SK-N-SH (cell line): ENCODE measurements around the gene MLLT10. TPM values are rescaled to one million over a fixed set of nuclear protein-coding genes. Genes with fewer than 3 reads are reported as not detected.
A peak's percentile ranks its signal among the peaks of the same experiment; 100 is the strongest.
"Not testable (repeated sequence)": the region's sequence is repeated elsewhere in the genome, so short reads cannot be mapped to it uniquely, and the experiment has no call there.

Source experiments
- CTCF ChIA-PET: fragments of 300-600, 350-600 bp; formaldehyde crosslinking; extraction: SDS; loops from one replicate; lab custom pipeline; 2021; lab: Yijun Ruan, JAX
- POLR2A ChIA-PET: fragments of 350-600 bp; sonication (Branson Sonifier 250); formaldehyde crosslinking; extraction: SDS; loops from one replicate; lab custom pipeline; 2020; ENCODE audit warnings: antibody characterized with exemption, inconsistent platforms; lab: Yijun Ruan, JAX
- DNase-seq: peaks from one replicate; pipeline ENCODE4 v3.0.0; 2012
- H2AFZ ChIP-seq: fragments of 200-600 bp; sonication (generic); 2 replicates; pipeline ENCODE4 v1.8.1; 2016; ENCODE audit warnings: antibody characterized with exemption, mild to moderate bottlenecking, low read depth
- H3F3A ChIP-seq: fragments of 200-600 bp; sonication (generic); replicated peaks from 2 replicates; pipeline ENCODE3; 2016; ENCODE audit warnings: antibody characterized with exemption, mild to moderate bottlenecking; ENCODE audit not compliant: insufficient read depth
- H3K27ac ChIP-seq, 2 experiments: fragments of 200-500 bp in 1 of 2; fragments of 200-600 bp in 1 of 2; sonication (Bioruptor generic) in 1 of 2; sonication (generic), shearing (Covaris generic) in 1 of 2; 2 replicates each; pipeline versions ENCODE4 v1.5.1 to v1.6.1; 2014 to 2016; ENCODE audit warnings: low read depth in 2 of 2, inconsistent platforms in 1 of 2, low read length in 1 of 2, mild to moderate bottlenecking in 1 of 2, mixed read lengths in 1 of 2
- H3K27me3 ChIP-seq: fragments of 200-600 bp; sonication (generic), shearing (Covaris generic); 2 replicates; pipeline ENCODE4 v1.6.1; 2016; ENCODE audit warnings: mixed run types; ENCODE audit not compliant: insufficient read depth
- H3K36me3 ChIP-seq, 2 experiments: fragments of 200-500 bp in 1 of 2; fragments of 200-600 bp in 1 of 2; sonication (Bioruptor generic) in 1 of 2; sonication (generic) in 1 of 2; replicated peaks in 1 of 2; 2 replicates each; pipeline versions ENCODE3 to v1.5.1; 2014 to 2016; ENCODE audit warnings: low read length in 1 of 2, mild to moderate bottlenecking in 1 of 2; ENCODE audit not compliant: insufficient read depth in 2 of 2, control insufficient read depth in 1 of 2
- H3K4me1 ChIP-seq, 2 experiments: fragments of 200-500 bp in 1 of 2; fragments of 200-600 bp in 1 of 2; sonication (Bioruptor generic) in 1 of 2; sonication (generic), shearing (Covaris generic) in 1 of 2; 2 replicates each; pipeline versions ENCODE4 v1.5.1 to v1.6.1; 2014 to 2016; ENCODE audit warnings: low read depth in 1 of 2, low read length in 1 of 2, mixed run types in 1 of 2; ENCODE audit not compliant: insufficient read depth in 2 of 2, control insufficient read depth in 1 of 2
- H3K4me2 ChIP-seq: fragments of 200-600 bp; sonication (generic), shearing (Covaris generic); 2 replicates; pipeline ENCODE4 v1.6.1; 2017; ENCODE audit warnings: mixed run types
- H3K4me3 ChIP-seq, 2 experiments: fragments of 200-500 bp in 1 of 2; fragments of 200-600 bp in 1 of 2; sonication (Bioruptor generic) in 1 of 2; sonication (generic), shearing (Covaris generic) in 1 of 2; 2 replicates each; pipeline versions ENCODE4 v1.5.1 to v1.8.1; 2014 to 2016; ENCODE audit warnings: low read depth in 2 of 2, inconsistent platforms in 1 of 2, low read length in 1 of 2, mild to moderate bottlenecking in 1 of 2, mixed read lengths in 1 of 2, moderate library complexity in 1 of 2
- H3K79me2 ChIP-seq: fragments of 200-600 bp; sonication (generic); 2 replicates; pipeline ENCODE4 v1.8.1; 2017; ENCODE audit warnings: mild to moderate bottlenecking; ENCODE audit not compliant: insufficient read depth
- H3K9ac ChIP-seq: fragments of 200-600 bp; sonication (generic); 2 replicates; pipeline ENCODE4 v1.6.1; 2017; ENCODE audit warnings: mixed run types
- H3K9me2 ChIP-seq: fragments of 200-600 bp; sonication (generic); 2 replicates; pipeline ENCODE4 v1.6.1; 2017; ENCODE audit warnings: mixed run types
- H3K9me3 ChIP-seq: fragments of 200-600 bp; sonication (generic); 2 replicates; pipeline ENCODE4 v1.6.1; 2017; ENCODE audit warnings: mixed run types, mild to moderate bottlenecking, moderate library complexity
- H4K20me1 ChIP-seq: fragments of 200-600 bp; sonication (generic); 2 replicates; pipeline ENCODE4 v1.6.1; 2017; ENCODE audit warnings: mild to moderate bottlenecking, mixed run types; ENCODE audit not compliant: insufficient read depth
- ELF1 ChIP-seq: IDR thresholded peaks from 2 replicates; pipeline ENCODE4 v1.4.0; 2012
- EP300 ChIP-seq, 2 experiments: IDR thresholded peaks; 2 replicates each; pipeline versions ENCODE4 v1.4.0 to v1.6.1; 2012; ENCODE audit warnings: borderline replicate concordance in 1 of 2, low read depth in 1 of 2, low read length in 1 of 2
- FOSL2 ChIP-seq: IDR thresholded peaks from 2 replicates; pipeline ENCODE4 v1.4.0; 2012; ENCODE audit warnings: low read depth, mild to moderate bottlenecking, moderate library complexity, borderline replicate concordance
- FOXJ3 ChIP-seq: sonication (generic); formaldehyde crosslinking; IDR thresholded peaks from 2 replicates; pipeline ENCODE4 v1.5.1; 2020; ENCODE audit warnings: mild to moderate bottlenecking, missing genetic modification reagents
- GABPA ChIP-seq: IDR thresholded peaks from 2 replicates; pipeline ENCODE4 v1.4.0; 2012; ENCODE audit warnings: low read depth, mild to moderate bottlenecking
- GATA2 ChIP-seq: sonication (generic); formaldehyde crosslinking; IDR thresholded peaks from 2 replicates; pipeline ENCODE4 v1.5.0; 2020; ENCODE audit warnings: mild to moderate bottlenecking, missing genetic modification reagents
- MEF2A ChIP-seq: IDR thresholded peaks from 2 replicates; pipeline ENCODE4 v1.4.0; 2012; ENCODE audit warnings: low read depth, borderline replicate concordance
- MXI1 ChIP-seq: IDR thresholded peaks from 2 replicates; pipeline ENCODE4 v1.6.1; 2012; ENCODE audit warnings: mild to moderate bottlenecking, low read depth, low read length, improper control_type of control experiment
- NFIC ChIP-seq: IDR thresholded peaks from 2 replicates; pipeline ENCODE4 v1.4.0; 2012; ENCODE audit warnings: borderline replicate concordance
- POLR2AphosphoS5 ChIP-seq: IDR thresholded peaks from 2 replicates; pipeline ENCODE4 v1.6.1; 2012; ENCODE audit warnings: low read depth, low read length
- RAD21 ChIP-seq: IDR thresholded peaks from 2 replicates; pipeline ENCODE4 v1.6.1; 2012; ENCODE audit warnings: mild to moderate bottlenecking, low read length
- RFX5 ChIP-seq: IDR thresholded peaks from 2 replicates; pipeline ENCODE4 v1.6.1; 2012; ENCODE audit warnings: mild to moderate bottlenecking, improper control_type of control experiment, low read length
- TEAD4 ChIP-seq: IDR thresholded peaks from 2 replicates; pipeline ENCODE4 v1.4.0; 2012; ENCODE audit warnings: mild to moderate bottlenecking, borderline replicate concordance; ENCODE audit not compliant: insufficient read depth
- YY1 ChIP-seq: IDR thresholded peaks from 2 replicates; pipeline ENCODE4 v1.4.0; 2012; ENCODE audit warnings: low read depth, mild to moderate bottlenecking
- WGBS: methylation state at CpG from one replicate; pipeline ENCODE4 v1.1.6; 2017; ENCODE audit warnings: low lambda C conversion rate; 5-methylcytosine and 5-hydroxymethylcytosine counted together
- polyA plus RNA-seq, 3 experiments: library from polyadenylated mRNA; depleted of rRNA; stranded (reverse); fragments of >200 nt; gene quantifications; 2 replicates each; pipeline ENCODE4 v1.2.3, GENCODE V29; 2012
- TF ChIP-seq, protein P1 (sequence below): fragments of 150-350 bp; IDR thresholded peaks from 2 replicates; pipeline ENCODE4 v1.6.1; 2017; ENCODE audit warnings: antibody characterized with exemption, low read length, low read depth, borderline replicate concordance
- TF ChIP-seq, protein P2 (sequence below): IDR thresholded peaks from 2 replicates; pipeline ENCODE4; 2012
- TF ChIP-seq, protein P3 (sequence below): IDR thresholded peaks from 2 replicates; pipeline ENCODE4 v1.6.1; 2012; ENCODE audit warnings: mild to moderate bottlenecking, low read depth, low read length, moderate library complexity
- TF ChIP-seq, protein P4 (sequence below): IDR thresholded peaks from 2 replicates; pipeline ENCODE4 v1.4.0; 2012; ENCODE audit warnings: low read depth, borderline replicate concordance

Gene MLLT10
- polyA plus RNA-seq, 1 of the 3 experiments (the other 2 are of a cell fraction), result 26.0 TPM

DNA sequence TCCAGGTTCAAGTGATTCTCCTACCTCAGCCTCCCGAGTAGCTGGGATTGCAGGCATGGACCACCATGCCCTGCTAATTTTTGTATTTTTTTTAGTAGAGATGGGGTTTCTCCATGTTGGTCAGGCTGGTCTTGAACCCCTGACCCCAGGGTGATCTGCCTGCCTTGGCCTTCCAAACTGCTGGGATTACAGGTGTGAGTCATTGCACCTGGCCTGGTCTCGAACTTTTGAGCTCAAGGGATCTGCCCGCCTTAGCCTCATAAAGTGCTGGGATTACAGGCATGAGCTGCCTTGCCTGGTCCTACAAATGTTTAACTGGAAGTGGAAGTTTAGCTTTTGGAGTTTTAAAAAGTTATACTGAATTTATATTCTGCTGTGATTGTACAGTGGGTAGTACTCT is 2.8 kb downstream of the MLLT10 start:
- H3K9me3 ChIP-seq, result no peaks in the 10 kb centered on the region
- H3K4me3 ChIP-seq, result no peak overlapping the region
- H3K79me2 ChIP-seq, result peaks cover 84% of the 10 kb centered on the region
- no peak overlapping the region for H3K27ac ChIP-seq
- H3F3A ChIP-seq, result peaks cover 11% of the 10 kb centered on the region
- peaks cover 24% of the 10 kb centered on the region for H4K20me1 ChIP-seq
- no peaks in the 10 kb centered on the region for H3K9me2 ChIP-seq
- no peaks in the 10 kb centered on the region for H3K27me3 ChIP-seq
- no peak for DNase-seq
- peaks cover 13% of the 10 kb centered on the region in 2 experiments; a peak in 3 of 4 replicates for H3K4me1 ChIP-seq
- H3K36me3 ChIP-seq, result peaks cover 14 to 39% of the 10 kb centered on the region in 2 experiments
- CTCF ChIA-PET, result interaction anchor here (0.9 to 3.1 kb wide), 4 partner anchors 13 to 195 kb away, joined by 3 to 18 read pairs (median 8); no protein-coding TSS in a partner anchor
- H2AFZ ChIP-seq, result no peak overlapping the region
- no peak overlapping the region for H3K9ac ChIP-seq
- no peak for TF ChIP-seq MEF2A
- no peak for TF ChIP-seq FOSL2
- TF ChIP-seq, protein P1, sequence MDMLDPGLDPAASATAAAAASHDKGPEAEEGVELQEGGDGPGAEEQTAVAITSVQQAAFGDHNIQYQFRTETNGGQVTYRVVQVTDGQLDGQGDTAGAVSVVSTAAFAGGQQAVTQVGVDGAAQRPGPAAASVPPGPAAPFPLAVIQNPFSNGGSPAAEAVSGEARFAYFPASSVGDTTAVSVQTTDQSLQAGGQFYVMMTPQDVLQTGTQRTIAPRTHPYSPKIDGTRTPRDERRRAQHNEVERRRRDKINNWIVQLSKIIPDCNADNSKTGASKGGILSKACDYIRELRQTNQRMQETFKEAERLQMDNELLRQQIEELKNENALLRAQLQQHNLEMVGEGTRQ, result no peak
- TF ChIP-seq TEAD4, result no peak
- TF ChIP-seq, protein P2, sequence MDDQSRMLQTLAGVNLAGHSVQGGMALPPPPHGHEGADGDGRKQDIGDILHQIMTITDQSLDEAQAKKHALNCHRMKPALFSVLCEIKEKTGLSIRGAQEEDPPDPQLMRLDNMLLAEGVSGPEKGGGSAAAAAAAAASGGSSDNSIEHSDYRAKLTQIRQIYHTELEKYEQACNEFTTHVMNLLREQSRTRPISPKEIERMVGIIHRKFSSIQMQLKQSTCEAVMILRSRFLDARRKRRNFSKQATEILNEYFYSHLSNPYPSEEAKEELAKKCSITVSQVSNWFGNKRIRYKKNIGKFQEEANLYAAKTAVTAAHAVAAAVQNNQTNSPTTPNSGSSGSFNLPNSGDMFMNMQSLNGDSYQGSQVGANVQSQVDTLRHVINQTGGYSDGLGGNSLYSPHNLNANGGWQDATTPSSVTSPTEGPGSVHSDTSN, result no peak
- TF ChIP-seq ELF1, result no peak
- no peak for TF ChIP-seq MXI1
- TF ChIP-seq YY1, result no peak
- TF ChIP-seq, protein P3, sequence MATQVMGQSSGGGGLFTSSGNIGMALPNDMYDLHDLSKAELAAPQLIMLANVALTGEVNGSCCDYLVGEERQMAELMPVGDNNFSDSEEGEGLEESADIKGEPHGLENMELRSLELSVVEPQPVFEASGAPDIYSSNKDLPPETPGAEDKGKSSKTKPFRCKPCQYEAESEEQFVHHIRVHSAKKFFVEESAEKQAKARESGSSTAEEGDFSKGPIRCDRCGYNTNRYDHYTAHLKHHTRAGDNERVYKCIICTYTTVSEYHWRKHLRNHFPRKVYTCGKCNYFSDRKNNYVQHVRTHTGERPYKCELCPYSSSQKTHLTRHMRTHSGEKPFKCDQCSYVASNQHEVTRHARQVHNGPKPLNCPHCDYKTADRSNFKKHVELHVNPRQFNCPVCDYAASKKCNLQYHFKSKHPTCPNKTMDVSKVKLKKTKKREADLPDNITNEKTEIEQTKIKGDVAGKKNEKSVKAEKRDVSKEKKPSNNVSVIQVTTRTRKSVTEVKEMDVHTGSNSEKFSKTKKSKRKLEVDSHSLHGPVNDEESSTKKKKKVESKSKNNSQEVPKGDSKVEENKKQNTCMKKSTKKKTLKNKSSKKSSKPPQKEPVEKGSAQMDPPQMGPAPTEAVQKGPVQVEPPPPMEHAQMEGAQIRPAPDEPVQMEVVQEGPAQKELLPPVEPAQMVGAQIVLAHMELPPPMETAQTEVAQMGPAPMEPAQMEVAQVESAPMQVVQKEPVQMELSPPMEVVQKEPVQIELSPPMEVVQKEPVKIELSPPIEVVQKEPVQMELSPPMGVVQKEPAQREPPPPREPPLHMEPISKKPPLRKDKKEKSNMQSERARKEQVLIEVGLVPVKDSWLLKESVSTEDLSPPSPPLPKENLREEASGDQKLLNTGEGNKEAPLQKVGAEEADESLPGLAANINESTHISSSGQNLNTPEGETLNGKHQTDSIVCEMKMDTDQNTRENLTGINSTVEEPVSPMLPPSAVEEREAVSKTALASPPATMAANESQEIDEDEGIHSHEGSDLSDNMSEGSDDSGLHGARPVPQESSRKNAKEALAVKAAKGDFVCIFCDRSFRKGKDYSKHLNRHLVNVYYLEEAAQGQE, result no peak
- no peak for TF ChIP-seq RAD21
- TF ChIP-seq POLR2AphosphoS5, result no peak
- TF ChIP-seq GABPA, result no peak
- TF ChIP-seq, protein P4, sequence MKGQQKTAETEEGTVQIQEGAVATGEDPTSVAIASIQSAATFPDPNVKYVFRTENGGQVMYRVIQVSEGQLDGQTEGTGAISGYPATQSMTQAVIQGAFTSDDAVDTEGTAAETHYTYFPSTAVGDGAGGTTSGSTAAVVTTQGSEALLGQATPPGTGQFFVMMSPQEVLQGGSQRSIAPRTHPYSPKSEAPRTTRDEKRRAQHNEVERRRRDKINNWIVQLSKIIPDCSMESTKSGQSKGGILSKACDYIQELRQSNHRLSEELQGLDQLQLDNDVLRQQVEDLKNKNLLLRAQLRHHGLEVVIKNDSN, result no peak
- TF ChIP-seq GATA2 (CRISPR knock-in tag), result no peak
- no peak for TF ChIP-seq RFX5
- TF ChIP-seq EP300 (IDR thresholded peaks at IDR 0.05; ENCODE audit: borderline replicate concordance in 1 of 2, low read depth in 1 of 2, low read length in 1 of 2), result no peak
- no peak for TF ChIP-seq FOXJ3 (CRISPR knock-in tag)
- TF ChIP-seq NFIC, result no peak
- WGBS, result 86% methylated on average over 3 of the region's 3 CpGs
- H3K4me2 ChIP-seq, result 0 out of 2 replicates have a peak overlapping the region, but pooled peaks have one; percentile 84
- POLR2A ChIA-PET, result interaction anchor here (0.9 kb wide), 1 partner anchor 195 kb away, joined by 5 read pairs; no protein-coding TSS in a partner anchor

DNA sequence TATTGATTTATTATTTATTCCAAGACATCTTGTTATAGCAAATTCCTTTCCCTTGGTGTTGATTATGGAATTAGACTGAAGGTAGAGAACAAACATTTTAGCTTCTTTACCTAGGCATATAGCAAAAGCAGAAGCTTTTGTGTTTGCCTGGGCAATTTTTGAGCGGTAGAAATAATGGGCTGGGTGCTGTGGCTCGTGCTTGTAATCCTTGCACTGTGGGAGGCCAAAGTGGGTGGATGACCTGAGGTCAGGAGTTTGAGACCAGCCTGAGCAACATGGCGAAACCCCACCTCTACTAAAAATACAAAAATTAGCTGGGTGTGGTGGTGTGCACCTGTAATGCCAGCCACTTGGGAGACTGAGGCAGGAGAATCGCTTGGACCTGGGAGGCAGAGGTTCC is 6.7 kb downstream of the MLLT10 start:
- H3K9ac ChIP-seq, POLR2A ChIA-PET, H3F3A ChIP-seq, H3K4me3 ChIP-seq, H3K27ac ChIP-seq, H3K9me3 ChIP-seq, DNase-seq, H3K4me2 ChIP-seq, H3K4me1 ChIP-seq, H3K27me3 ChIP-seq, H3K9me2 ChIP-seq, H2AFZ ChIP-seq: not testable (repeated sequence)
- H3K79me2 ChIP-seq, result peaks cover 95% of the 10 kb centered on the region
- H4K20me1 ChIP-seq, result peaks cover 20% of the 10 kb centered on the region
- H3K36me3 ChIP-seq, result peaks cover 32 to 69% of the 10 kb centered on the region in 2 experiments
- WGBS, result 98% methylated on average over 4 of the region's 4 CpGs
- CTCF ChIA-PET, result interaction anchor here (1.6 to 1.8 kb wide), 2 partner anchors 17 to 45 kb away, joined by 3 to 4 read pairs; no protein-coding TSS in a partner anchor
